GM18951 (cell line): ENCODE results near the gene FUT7.

Experiments
- POLR2A ChIP-seq: IDR thresholded peaks from 4 replicates; pipeline ENCODE4 v1.6.1; 2011; ENCODE audit warnings: mild to moderate bottlenecking; ENCODE audit not compliant: insufficient read length, insufficient read depth; ENCODE audit errors: extremely low read depth
- in situ Hi-C: fragments of 300-500 bp; cut with MboI; formaldehyde crosslinking; loops from one replicate; pipeline ENCODE4 v1.12.0; 2022; ENCODE audit warnings: low sequenced_read_pairs, mixed read lengths, inconsistent platforms; ENCODE audit not compliant: unreplicated experiment

FUT7 gene

GRCh38 chr9:137049544-137050449, 17.9 kb upstream of the FUT7 start:
- no peak for TF ChIP-seq POLR2A
- in situ Hi-C loops, result loop anchor here (25.0 kb wide), 1 partner anchor 262 kb away; the partner anchor contains the start of genes CCDC183 and TMEM141

- in situ Hi-C loops, result loop anchor here (25.0 kb wide), 1 partner anchor 262 kb away; the partner anchor contains the start of genes CCDC183 and TMEM141
- TF ChIP-seq POLR2A, result no peak
Measured at GRCh38 chr9:137048655-137049543, 17.0 kb upstream of the FUT7 start.

- in situ Hi-C loops, result loop anchor here (25.0 kb wide), 1 partner anchor 259 kb away; the partner anchor contains the start of genes CCDC183 and TMEM141
- no peak for TF ChIP-seq POLR2A
Measured at GRCh38 chr9:137046088-137046787, 14.3 kb upstream of the FUT7 start, which contains the start of gene NPDC1. Gene NPDC1 (minus strand): TSS chr9:137046177. CDS start chr9:137045989, 188 bp downstream.

GRCh38 chr9:137045294-137046087, 13.6 kb upstream of the FUT7 start:
- TF ChIP-seq POLR2A, result no peak
- in situ Hi-C loops, result loop anchor here (25.0 kb wide), 1 partner anchor 258 kb away; the partner anchor contains the start of genes CCDC183 and TMEM141

- in situ Hi-C loops, result loop anchor here (25.0 kb wide), 1 partner anchor 257 kb away; the partner anchor contains the start of genes CCDC183 and TMEM141
Measured at GRCh38 chr9:137044502-137045177, 12.8 kb upstream of the FUT7 start.

GRCh38 chr9:137044037-137044436, 12.1 kb upstream of the FUT7 start:
- in situ Hi-C loops, result loop anchor here (25.0 kb wide), 1 partner anchor 257 kb away; the partner anchor contains the start of genes CCDC183 and TMEM141
- no peak for TF ChIP-seq POLR2A

More at GRCh38 chr9:137044502-137045177, 12.8 kb upstream of the FUT7 start:
- TF ChIP-seq POLR2A, result no peak

- TF ChIP-seq POLR2A, result no peak
- in situ Hi-C loops, result loop anchor here (25.0 kb wide), 1 partner anchor 256 kb away; the partner anchor contains the start of genes CCDC183 and TMEM141
Measured at GRCh38 chr9:137042751-137043727, 11.2 kb upstream of the FUT7 start.

GRCh38 chr9:137041124-137041523, 9.2 kb upstream of the FUT7 start:
- in situ Hi-C loops, result loop anchor here (25.0 kb wide), 1 partner anchor 254 kb away; the partner anchor contains the start of genes CCDC183 and TMEM141
- TF ChIP-seq POLR2A, result no peak

GRCh38 chr9:137040568-137040967, 8.7 kb upstream of the FUT7 start:
- in situ Hi-C loops, result loop anchor here (25.0 kb wide), 1 partner anchor 253 kb away; the partner anchor contains the start of genes CCDC183 and TMEM141
- TF ChIP-seq POLR2A, result no peak
